Neural cell (in vitro differentiated cells): ENCODE results near the gene SEMA3B. TPM values are rescaled to one million over a fixed set of nuclear protein-coding genes. Genes with fewer than 3 reads are reported as not detected.

Source experiments
- H2AFZ ChIP-seq: fragments of 200-600, 300-800 bp; sonication (generic), shearing (Covaris generic); 2 replicates; pipeline ENCODE4 v1.6.0; 2014; ENCODE audit warnings: low read depth, mild to moderate bottlenecking, antibody characterized with exemption, low read length, moderate library complexity
- H3F3A ChIP-seq: fragments of 200-600 bp; shearing (Covaris generic); 2 replicates; pipeline ENCODE4 v1.6.1; 2016; ENCODE audit warnings: mild to moderate bottlenecking, moderate library complexity, mixed read lengths, antibody characterized with exemption, low read length; ENCODE audit not compliant: insufficient read depth, poor library complexity, severe bottlenecking
- H3K27ac ChIP-seq: fragments of 200-600, 300-800 bp; sonication (generic), shearing (Covaris generic); 2 replicates; pipeline ENCODE4 v1.5.1; 2014; ENCODE audit warnings: mild to moderate bottlenecking, low read length, moderate library complexity
- H3K27me3 ChIP-seq: fragments of 300-800, 200-600 bp; sonication (generic), shearing (Covaris generic); 2 replicates; pipeline ENCODE4 v1.6.0; 2014; ENCODE audit warnings: mild to moderate bottlenecking, low read depth, low read length, moderate library complexity; ENCODE audit not compliant: insufficient read depth
- H3K36me3 ChIP-seq: fragments of 300-800, 200-600 bp; sonication (generic), shearing (Covaris generic); 2 replicates; pipeline ENCODE4 v1.5.1; 2014; ENCODE audit warnings: mild to moderate bottlenecking, antibody characterized with exemption, low read length, moderate library complexity; ENCODE audit not compliant: insufficient read depth
- H3K4me2 ChIP-seq: fragments of 300-800, 200-600 bp; sonication (generic), shearing (Covaris generic); 2 replicates; pipeline ENCODE4 v1.6.0; 2014; ENCODE audit warnings: mild to moderate bottlenecking, low read length
- H3K4me3 ChIP-seq: fragments of 300-800, 200-600 bp; sonication (generic), shearing (Covaris generic); 2 replicates; pipeline ENCODE4 v1.5.1; 2014; ENCODE audit warnings: mild to moderate bottlenecking, low read length, moderate library complexity
- H3K79me2 ChIP-seq: fragments of 200-600 bp; shearing (Covaris generic); replicated peaks from 2 replicates; pipeline ENCODE4 v1.6.0; 2014; ENCODE audit warnings: mild to moderate bottlenecking, low read length, moderate library complexity; ENCODE audit not compliant: insufficient read depth
- H3K9ac ChIP-seq: fragments of 300-800, 200-600 bp; sonication (generic), shearing (Covaris generic); 2 replicates; pipeline ENCODE4 v1.6.1; 2016; ENCODE audit warnings: mild to moderate bottlenecking, low read length, mixed read lengths
- H3K9me2 ChIP-seq: fragments of 200-600 bp; shearing (Covaris generic); 2 replicates; pipeline ENCODE4 v1.6.1; 2016; ENCODE audit warnings: mild to moderate bottlenecking, low read length, mixed read lengths; ENCODE audit not compliant: insufficient read depth
- H3K9me3 ChIP-seq: fragments of 200-600, 300-800 bp; sonication (generic), shearing (Covaris generic); 2 replicates; pipeline ENCODE4 v1.6.1; 2016; ENCODE audit warnings: mild to moderate bottlenecking, mixed run types, low read length, moderate library complexity, mixed read lengths
- H4K20me1 ChIP-seq: fragments of 200-600 bp; shearing (Covaris generic); 2 replicates; pipeline ENCODE4 v1.6.1; 2016; ENCODE audit warnings: mild to moderate bottlenecking, mixed run types; ENCODE audit not compliant: insufficient read depth
- CTCF ChIP-seq: fragments of 450-650 bp; IDR thresholded peaks from 2 replicates; pipeline ENCODE4 v1.5.1; 2014; ENCODE audit warnings: antibody characterized with exemption, mild to moderate bottlenecking, moderate library complexity; ENCODE audit not compliant: poor library complexity, severe bottlenecking
- EP300 ChIP-seq: fragments of 450-650 bp; conservative IDR thresholded peaks from 2 replicates; pipeline ENCODE4 v1.6.1; 2014; ENCODE audit warnings: antibody characterized with exemption, mild to moderate bottlenecking, moderate library complexity; ENCODE audit not compliant: poor library complexity, severe bottlenecking
- EZH2 ChIP-seq: fragments of 200-600, 300-800 bp; shearing (Covaris generic), sonication (generic); IDR thresholded peaks from 2 replicates; pipeline ENCODE4 v1.6.1; 2014; ENCODE audit warnings: antibody characterized with exemption, low read length, borderline replicate concordance, mild to moderate bottlenecking; ENCODE audit not compliant: insufficient read depth, poor library complexity, severe bottlenecking
- MXI1 ChIP-seq: fragments of 450-650 bp; conservative IDR thresholded peaks from 2 replicates; pipeline ENCODE4 v1.6.1; 2014; ENCODE audit warnings: antibody characterized with exemption, mild to moderate bottlenecking; ENCODE audit not compliant: poor library complexity, severe bottlenecking
- POLR2AphosphoS5 ChIP-seq: IDR thresholded peaks from 2 replicates; pipeline ENCODE4 v1.6.1; 2012
- RAD21 ChIP-seq: fragments of 450-650 bp; conservative IDR thresholded peaks from 2 replicates; pipeline ENCODE4 v1.6.1; 2014; ENCODE audit warnings: antibody characterized with exemption, mild to moderate bottlenecking, moderate library complexity
- REST ChIP-seq: IDR thresholded peaks from 2 replicates; pipeline ENCODE4 v1.6.1; 2012; ENCODE audit warnings: borderline replicate concordance
- SMC3 ChIP-seq: fragments of 450-650 bp; conservative IDR thresholded peaks from 2 replicates; pipeline ENCODE4 v1.6.1; 2014; ENCODE audit warnings: antibody characterized with exemption, mild to moderate bottlenecking, moderate library complexity; ENCODE audit not compliant: poor library complexity
- TAF1 ChIP-seq: IDR thresholded peaks from 2 replicates; pipeline ENCODE4 v1.6.1; 2012; ENCODE audit warnings: low read depth
- polyA plus RNA-seq: library from polyadenylated mRNA; depleted of rRNA; stranded (reverse); fragments of >200 nt; gene quantifications from 2 replicates; pipeline ENCODE4 v1.2.3, GENCODE V29; 2014

Gene SEMA3B
- polyA plus RNA-seq, 1 donor from 2014 or later = 7.8 TPM

GRCh38 chr3:50295553-50296431, 26.8 kb downstream of the SEMA3B start:
- H3F3A ChIP-seq = no peaks in the 10 kb centered on the region
- peaks cover 6% of the 10 kb centered on the region for H3K79me2 ChIP-seq
- H3K4me2 ChIP-seq = no peak overlapping the region
- no peak overlapping the region for H3K9ac ChIP-seq
- H3K36me3 ChIP-seq = no peaks in the 10 kb centered on the region
- H3K4me3 ChIP-seq = no peak overlapping the region
- no peaks in the 10 kb centered on the region for H3K9me3 ChIP-seq
- H3K9me2 ChIP-seq = no peaks in the 10 kb centered on the region
- H3K27me3 ChIP-seq = no peaks in the 10 kb centered on the region
- TF ChIP-seq RAD21 = no peak
- TF ChIP-seq TAF1 = no peak
- TF ChIP-seq EP300 = no peak
- TF ChIP-seq MXI1 = no peak
- TF ChIP-seq POLR2AphosphoS5 = no peak
- TF ChIP-seq REST = no peak
- no peak for TF ChIP-seq SMC3
- no peak for TF ChIP-seq CTCF
- TF ChIP-seq EZH2 = no peak
- H4K20me1 ChIP-seq = no peaks in the 10 kb centered on the region
- H2AFZ ChIP-seq = no peak overlapping the region
- H3K27ac ChIP-seq = no peak overlapping the region

GRCh38 chr3:50296721-50297383, 27.9 kb downstream of the SEMA3B start:
- TF ChIP-seq EP300 = no peak
- no peak for TF ChIP-seq CTCF
- TF ChIP-seq POLR2AphosphoS5 = no peak
- no peak for TF ChIP-seq RAD21
- TF ChIP-seq MXI1 = no peak
- TF ChIP-seq REST = no peak
- no peak overlapping the region for H2AFZ ChIP-seq
- H3K79me2 ChIP-seq = no peaks in the 10 kb centered on the region

More at GRCh38 chr3:50296721-50297383, 27.9 kb downstream of the SEMA3B start:
- Histone ChIP-seq H3K27me3 (no peaks in the 10 kb centered on the region), H3K27ac (no peak overlapping the region), H4K20me1 (no peaks in the 10 kb centered on the region), H3K9me2 (no peaks in the 10 kb centered on the region), H3F3A (no peaks in the 10 kb centered on the region), H3K36me3 (no peaks in the 10 kb centered on the region), H3K9me3 (no peaks in the 10 kb centered on the region), H3K4me3 (no peak overlapping the region), H3K4me2 (no peak overlapping the region), H3K9ac (no peak overlapping the region)
